ENCODE measurements around the gene TTBK1. TPM values are rescaled to one million over a fixed set of nuclear protein-coding genes. Genes with fewer than 3 reads are reported as not detected.

The TTBK1 gene
- total RNA-seq (2022) (0.51 and 0.61 TPM in 2 replicates), Bru-seq, nascent RNA (percentile 27 among the genes with signal in this experiment), BruChase-seq, experiment 1, labeled RNA remaining after a 2-hour chase (percentile 27 among the genes with signal in this experiment), BruChase-seq, experiment 2, labeled RNA remaining after a 6-hour chase (percentile 23 among the genes with signal in this experiment)
- long read RNA-seq, result 0 reads

DNA sequence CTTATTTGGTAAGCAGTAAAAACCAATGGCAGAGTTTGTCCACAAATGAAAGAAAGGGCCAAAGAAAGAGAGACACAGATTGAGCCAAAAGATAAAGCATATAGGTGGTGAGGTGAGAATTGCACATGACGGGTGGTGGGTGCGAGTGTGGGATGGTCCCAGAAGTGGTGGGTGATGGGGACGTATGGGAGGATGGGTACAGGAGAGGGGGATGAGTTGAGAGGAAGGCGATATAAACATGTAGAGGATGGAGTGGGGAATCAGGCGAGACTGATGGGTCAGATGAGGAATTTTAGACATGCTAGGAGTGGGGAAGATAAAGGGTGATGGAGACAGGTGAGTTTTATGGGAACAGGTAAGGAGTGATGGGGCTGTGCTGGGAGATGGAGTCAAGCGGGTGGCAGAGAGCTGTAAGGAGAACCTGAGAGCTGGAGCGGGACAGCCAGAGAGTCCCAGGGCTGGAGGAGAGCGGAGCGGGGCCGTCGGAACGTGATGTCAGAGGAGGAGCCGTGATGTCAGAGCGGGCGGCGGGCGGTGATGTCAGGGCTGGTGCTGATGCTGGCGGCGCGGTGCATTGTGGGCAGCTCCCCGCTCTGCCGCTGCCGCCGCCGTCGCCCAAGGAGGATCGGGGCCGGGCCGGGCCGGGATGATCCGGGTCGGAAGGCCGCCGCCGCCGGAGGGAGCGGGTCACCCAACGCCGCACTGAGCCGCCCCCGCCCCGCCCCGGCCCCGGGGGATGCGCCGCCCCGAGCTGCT is at the start of gene TTBK1:
Gene TTBK1, plus strand, starts transcription at position 574 of the 756 bp plus-strand sequence. CDS start 3,180 bp downstream, outside the sequence.
- no peaks in the 10 kb centered on the region for H3K36me3 ChIP-seq (ENCODE audit: control insufficient read depth, insufficient read depth, low read length)
- intact Hi-C loops (cut with micrococcal nuclease; ENCODE audit: unreplicated experiment), result no loop called here
- no peaks in the 10 kb centered on the region for H3K9me3 Mint-ChIP-seq (ENCODE audit: unreplicated experiment)
- ChIA-PET POLR2A (interaction anchor here (0.6 kb wide), 1 partner anchor 93 kb away, joined by 3 read pairs; no protein-coding TSS in a partner anchor), CTCF (interaction anchor here (1.0 kb wide), 1 partner anchor 14 kb away, joined by 3 read pairs; the partner anchor contains the start of gene DNPH1)
- H3K4me3 ChIP-seq (ENCODE audit: low read depth, low read length), result no peak within 1 kb of the TSS
- TF ChIP-seq, protein P1, sequence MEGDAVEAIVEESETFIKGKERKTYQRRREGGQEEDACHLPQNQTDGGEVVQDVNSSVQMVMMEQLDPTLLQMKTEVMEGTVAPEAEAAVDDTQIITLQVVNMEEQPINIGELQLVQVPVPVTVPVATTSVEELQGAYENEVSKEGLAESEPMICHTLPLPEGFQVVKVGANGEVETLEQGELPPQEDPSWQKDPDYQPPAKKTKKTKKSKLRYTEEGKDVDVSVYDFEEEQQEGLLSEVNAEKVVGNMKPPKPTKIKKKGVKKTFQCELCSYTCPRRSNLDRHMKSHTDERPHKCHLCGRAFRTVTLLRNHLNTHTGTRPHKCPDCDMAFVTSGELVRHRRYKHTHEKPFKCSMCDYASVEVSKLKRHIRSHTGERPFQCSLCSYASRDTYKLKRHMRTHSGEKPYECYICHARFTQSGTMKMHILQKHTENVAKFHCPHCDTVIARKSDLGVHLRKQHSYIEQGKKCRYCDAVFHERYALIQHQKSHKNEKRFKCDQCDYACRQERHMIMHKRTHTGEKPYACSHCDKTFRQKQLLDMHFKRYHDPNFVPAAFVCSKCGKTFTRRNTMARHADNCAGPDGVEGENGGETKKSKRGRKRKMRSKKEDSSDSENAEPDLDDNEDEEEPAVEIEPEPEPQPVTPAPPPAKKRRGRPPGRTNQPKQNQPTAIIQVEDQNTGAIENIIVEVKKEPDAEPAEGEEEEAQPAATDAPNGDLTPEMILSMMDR (IDR thresholded peaks at IDR 0.05; ENCODE audit: insufficient read depth in 1 of 2, low read depth in 1 of 2, low read length in 1 of 2, severe bottlenecking in 1 of 2, unreplicated experiment in 1 of 2), result no peak
- peaks cover 9% of the 10 kb centered on the region; the same call in 1 of the 2 replicates for H3K4me1 ChIP-seq
- H3K27me3 ChIP-seq (replicated peaks; ENCODE audit: control insufficient read depth, insufficient read depth, low read length), result no peaks in the 10 kb centered on the region; the same call in 1 of the 2 replicates
- DNase-seq, result no peak
- H3K4me1 Mint-ChIP-seq (ENCODE audit: low read depth, unreplicated experiment), result no peaks in the 10 kb centered on the region
- H3K27me3 Mint-ChIP-seq (ENCODE audit: insufficient read depth, unreplicated experiment), result peaks cover 8% of the 10 kb centered on the region
- H3K9me3 ChIP-seq, result peaks cover 5% of the 10 kb centered on the region; the same call in 1 of the 2 replicates
- H3K36me3 Mint-ChIP-seq (ENCODE audit: insufficient read depth, unreplicated experiment), result no peaks in the 10 kb centered on the region
- no peak within 1 kb of the TSS for H3K27ac Mint-ChIP-seq (ENCODE audit: unreplicated experiment)
- H3K4me3 Mint-ChIP-seq (ENCODE audit: unreplicated experiment), result no peak within 1 kb of the TSS
- BruUV-seq (replicated peaks), result no TSS peak

DNA sequence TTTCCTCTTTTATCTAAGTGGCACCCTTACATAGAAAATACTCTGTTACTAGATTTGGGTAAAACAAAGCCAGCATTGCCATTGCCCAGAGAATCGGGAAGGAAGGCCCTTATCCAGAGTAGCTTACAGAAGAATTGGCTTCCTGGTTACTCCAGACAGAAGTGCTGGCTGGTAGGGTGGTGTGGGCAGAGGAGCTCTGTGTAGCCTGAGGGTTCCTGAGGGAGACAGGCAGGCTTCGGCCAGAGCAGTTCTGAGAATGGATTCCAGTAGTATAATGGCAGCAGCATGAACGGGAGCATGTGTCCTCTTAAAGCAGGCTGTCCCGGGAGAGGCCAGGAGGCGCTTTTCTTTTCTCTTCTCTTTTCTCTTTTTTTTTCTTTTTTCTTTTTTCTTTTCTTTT is 49.4 kb upstream of the TTBK1 start:
- no peaks in the 10 kb centered on the region for H3K9me3 Mint-ChIP-seq (ENCODE audit: unreplicated experiment)
- Histone ChIP-seq H3K4me3 (ENCODE audit: low read depth, low read length) (no peak overlapping the region), H3K4me1 (no peaks in the 10 kb centered on the region), H3K36me3 (ENCODE audit: control insufficient read depth, insufficient read depth, low read length) (no peaks in the 10 kb centered on the region), H3K9me3 (no peaks in the 10 kb centered on the region), H3K27me3 (replicated peaks; ENCODE audit: control insufficient read depth, insufficient read depth, low read length) (no peaks in the 10 kb centered on the region)
- no peaks in the 10 kb centered on the region for H3K36me3 Mint-ChIP-seq (ENCODE audit: insufficient read depth, unreplicated experiment)
- no peak overlapping the region for H3K4me3 Mint-ChIP-seq (ENCODE audit: unreplicated experiment)
- POLR2A ChIA-PET, result no interaction called here
- TF ChIP-seq, protein P1 (IDR thresholded peaks at IDR 0.05; ENCODE audit: insufficient read depth in 1 of 2, low read depth in 1 of 2, low read length in 1 of 2, severe bottlenecking in 1 of 2, unreplicated experiment in 1 of 2), result no peak
- CTCF ChIA-PET, result no interaction called here
- H3K27ac Mint-ChIP-seq (ENCODE audit: unreplicated experiment), result no peak overlapping the region
- no peaks in the 10 kb centered on the region for H3K27me3 Mint-ChIP-seq (ENCODE audit: insufficient read depth, unreplicated experiment)
- intact Hi-C loops (cut with micrococcal nuclease; ENCODE audit: unreplicated experiment), result no loop called here
- no peak for DNase-seq
- no TSS peak for BruUV-seq (replicated peaks)
- peaks cover 5% of the 10 kb centered on the region for H3K4me1 Mint-ChIP-seq (ENCODE audit: low read depth, unreplicated experiment)

DNA sequence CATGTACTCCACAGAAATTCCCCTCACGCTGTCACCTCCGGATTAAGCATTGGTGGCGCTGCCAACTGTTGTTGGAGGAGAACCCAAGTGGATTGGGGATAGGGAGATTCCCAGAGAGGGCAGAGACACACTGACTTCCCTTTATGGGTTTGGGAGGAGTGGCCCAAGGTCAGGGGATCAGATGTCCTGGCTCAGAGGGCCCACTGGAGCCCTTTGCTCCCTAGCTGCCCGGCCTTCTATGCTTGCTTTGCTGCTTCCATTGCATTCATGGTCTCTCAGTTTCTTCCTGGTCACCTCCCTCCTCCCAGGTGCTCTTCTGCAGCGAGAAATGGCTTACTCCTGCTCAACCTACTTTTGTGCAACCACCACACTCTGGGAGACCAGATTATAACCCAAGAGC is 46.9 kb upstream of the TTBK1 start:
- H3K36me3 Mint-ChIP-seq (ENCODE audit: insufficient read depth, unreplicated experiment), result no peaks in the 10 kb centered on the region
- no peaks in the 10 kb centered on the region for H3K27me3 Mint-ChIP-seq (ENCODE audit: insufficient read depth, unreplicated experiment)
- H3K4me1 Mint-ChIP-seq (ENCODE audit: low read depth, unreplicated experiment), result peaks cover 5% of the 10 kb centered on the region
- ChIA-PET POLR2A (no interaction called here), CTCF (no interaction called here)
- H3K9me3 ChIP-seq, result no peaks in the 10 kb centered on the region
- no peaks in the 10 kb centered on the region for H3K36me3 ChIP-seq (ENCODE audit: control insufficient read depth, insufficient read depth, low read length)
- no peaks in the 10 kb centered on the region for H3K27me3 ChIP-seq (replicated peaks; ENCODE audit: control insufficient read depth, insufficient read depth, low read length)
- H3K4me1 ChIP-seq, result no peaks in the 10 kb centered on the region
- TF ChIP-seq, protein P1 (IDR thresholded peaks at IDR 0.05; ENCODE audit: insufficient read depth in 1 of 2, low read depth in 1 of 2, low read length in 1 of 2, severe bottlenecking in 1 of 2, unreplicated experiment in 1 of 2), result no peak
- DNase-seq, result no peak
- no peaks in the 10 kb centered on the region for H3K9me3 Mint-ChIP-seq (ENCODE audit: unreplicated experiment)
- intact Hi-C loops (cut with micrococcal nuclease; ENCODE audit: unreplicated experiment), result no loop called here
- BruUV-seq (replicated peaks), result no TSS peak
- no peak overlapping the region for H3K4me3 ChIP-seq (ENCODE audit: low read depth, low read length)
- H3K4me3 Mint-ChIP-seq (ENCODE audit: unreplicated experiment), result no peak overlapping the region
- H3K27ac Mint-ChIP-seq (ENCODE audit: unreplicated experiment), result no peak overlapping the region

Data from Caco-2 (cell line).